GM23338 (cell line): Measurements from ENCODE around the gene HARS2. TPM values are rescaled to one million over a fixed set of nuclear protein-coding genes. Genes with fewer than 3 reads are reported as not detected.

Source experiments
- ATAC-seq: fragments of 200-7000 bp; cut with Tn5 transposase; 3 replicates; pipeline ENCODE4 v1.9.1; 2020
- DNase-seq: peaks from one replicate; pipeline ENCODE4 v3.0.0-alpha.2; 2015; ENCODE audit warnings: low spot score
- H2AFZ ChIP-seq: fragments of 200-600 bp; sonication (generic); 2 replicates; pipeline ENCODE4 v1.8.0; 2016; ENCODE audit warnings: antibody characterized with exemption, mild to moderate bottlenecking, moderate library complexity
- H3F3A ChIP-seq: fragments of 200-600 bp; sonication (generic); replicated peaks from 2 replicates; pipeline ENCODE4 v1.8.0; 2017; ENCODE audit warnings: antibody characterized with exemption, mixed run types, low read depth
- H3K27ac ChIP-seq: fragments of 200-600 bp; sonication (generic); 2 replicates; pipeline ENCODE4 v1.6.1; 2016; ENCODE audit warnings: low read depth
- H3K27me3 ChIP-seq: fragments of 200-600 bp; sonication (generic); 2 replicates; pipeline ENCODE4 v1.8.0; 2016; ENCODE audit warnings: mild to moderate bottlenecking, mixed run types, moderate library complexity; ENCODE audit not compliant: insufficient read depth
- H3K36me3 ChIP-seq: fragments of 200-600 bp; sonication (generic); 2 replicates; pipeline ENCODE4 v1.8.0; 2016; ENCODE audit warnings: mild to moderate bottlenecking; ENCODE audit not compliant: insufficient read depth
- H3K4me1 ChIP-seq: fragments of 200-600 bp; sonication (generic); 2 replicates; pipeline ENCODE4 v1.8.0; 2016; ENCODE audit warnings: mild to moderate bottlenecking, moderate library complexity; ENCODE audit not compliant: insufficient read depth
- H3K4me2 ChIP-seq: fragments of 200-600 bp; sonication (generic); 2 replicates; pipeline ENCODE4 v1.7.1; 2017; ENCODE audit warnings: mixed run types
- H3K4me3 ChIP-seq: fragments of 200-600 bp; sonication (generic); 2 replicates; pipeline ENCODE4 v1.6.1; 2016; ENCODE audit warnings: mixed run types
- H3K79me2 ChIP-seq: fragments of 200-600 bp; sonication (generic); replicated peaks from 2 replicates; pipeline ENCODE4 v1.8.0; 2017; ENCODE audit warnings: mild to moderate bottlenecking; ENCODE audit not compliant: insufficient read depth
- H3K9me2 ChIP-seq: fragments of 200-600 bp; sonication (generic); 2 replicates; pipeline ENCODE4 v1.8.0; 2017; ENCODE audit not compliant: insufficient read depth
- H4K20me1 ChIP-seq: fragments of 200-600 bp; sonication (generic); replicated peaks from 2 replicates; pipeline ENCODE4 v1.8.0; 2017; ENCODE audit warnings: mild to moderate bottlenecking; ENCODE audit not compliant: insufficient read depth
- H3K27ac Mint-ChIP-seq: 2 replicates; pipeline ENCODE4 v1.8.0; 2020; ENCODE audit warnings: inconsistent platforms, mild to moderate bottlenecking, moderate library complexity, mixed read lengths
- H3K27me3 Mint-ChIP-seq: 3 replicates; pipeline ENCODE4 v1.8.0; 2022; ENCODE audit warnings: low read depth, mild to moderate bottlenecking, moderate library complexity, mixed read lengths, inconsistent platforms; ENCODE audit not compliant: insufficient read depth, poor library complexity
- H3K36me3 Mint-ChIP-seq: 3 replicates; pipeline ENCODE4 v1.8.0; 2021; ENCODE audit warnings: low read depth, mild to moderate bottlenecking, inconsistent platforms, moderate library complexity, mixed read lengths
- H3K4me1 Mint-ChIP-seq: 3 replicates; pipeline ENCODE4 v1.8.0; 2020; ENCODE audit warnings: mild to moderate bottlenecking, inconsistent platforms, mixed read lengths
- H3K4me3 Mint-ChIP-seq: 3 replicates; pipeline ENCODE4 v1.8.0; 2021; ENCODE audit warnings: moderate library complexity, mild to moderate bottlenecking, inconsistent platforms, mixed read lengths
- H3K9me3 Mint-ChIP-seq: 3 replicates; pipeline ENCODE4 v1.8.0; 2020; ENCODE audit warnings: moderate library complexity, mild to moderate bottlenecking, inconsistent platforms, mixed read lengths
- CREB1 ChIP-seq: fragments of 250-450 bp; sonication (Bioruptor Pico); IDR thresholded peaks from 2 replicates; pipeline ENCODE4 v1.5.0; 2020; ENCODE audit warnings: low read depth, mild to moderate bottlenecking, moderate library complexity
- POLR2AphosphoS5 ChIP-seq: IDR thresholded peaks from 2 replicates; pipeline ENCODE4 v1.6.1; 2016; ENCODE audit warnings: antibody characterized with exemption, low read depth
- STAT1 ChIP-seq: IDR thresholded peaks from one replicate; pipeline ENCODE4 v1.6.1; 2016; ENCODE audit warnings: antibody characterized with exemption; ENCODE audit not compliant: unreplicated experiment
- ZNF462 ChIP-seq: fragments of 250-450 bp; sonication (Bioruptor Pico); IDR thresholded peaks from 2 replicates; pipeline ENCODE4 v1.5.0; 2020; ENCODE audit warnings: mild to moderate bottlenecking, moderate library complexity
- polyA plus RNA-seq: library from polyadenylated mRNA; unstranded; fragments of >200 nt; fragmentation: Nextera tagmentation; extraction: Ambion mirVana; gene quantifications from 2 replicates; pipeline ENCODE4 v1.2.1, GENCODE V29; 2016
- total RNA-seq: library from RNA; depleted of rRNA; stranded (reverse); fragments of >200 nt; shearing (Covaris generic); gene quantifications from 2 replicates; pipeline ENCODE4 v1.2.3, GENCODE V29; 2014

HARS2 gene
- total and polyA plus RNA-seq, 2 experiments from 2014 or later, result 14.4 to 21.6 TPM

- no peak for TF ChIP-seq ZNF462 (CRISPR knock-in tag)
- TF ChIP-seq CREB1 (CRISPR knock-in tag), result no peak
- TF ChIP-seq STAT1, result no peak
These were observed 49.5 kb upstream of the HARS2 start (continued) for GRCh38 chr5:140641716-140642115.

- Mint-ChIP-seq H3K4me3 (no peak overlapping the region), H3K9me3 (no peaks in the 10 kb centered on the region; the same call in 2 of the 3 replicates), H3K36me3 (peaks cover 54% of the 10 kb centered on the region), H3K27me3 (peaks cover 21% of the 10 kb centered on the region), H3K4me1 (peaks cover 14% of the 10 kb centered on the region), H3K27ac (no peak overlapping the region)
- Histone ChIP-seq H3F3A (no peaks in the 10 kb centered on the region), H3K4me2 (no peak overlapping the region), H3K4me1 (peaks cover 23% of the 10 kb centered on the region; the same call in 1 of the 2 replicates), H3K79me2 (peaks cover 30% of the 10 kb centered on the region), H4K20me1 (peaks cover 7% of the 10 kb centered on the region), H3K27me3 (no peaks in the 10 kb centered on the region), H3K36me3 (peaks cover 19% of the 10 kb centered on the region; the same call in 1 of the 2 replicates), H2AFZ (no peak overlapping the region), H3K4me3 (no peak overlapping the region), H3K9me2 (no peaks in the 10 kb centered on the region), H3K27ac (no peak overlapping the region)
- no peak for DNase-seq
- no peak for ATAC-seq
- TF ChIP-seq POLR2AphosphoS5, result no peak
- TF ChIP-seq ZNF462 (CRISPR knock-in tag), result no peak
These were observed 48.5 kb upstream of the HARS2 start for GRCh38 chr5:140642718-140643117.
